HG02884 (cell line): Measurements from ENCODE around the gene R3HDM2.

ENCODE experiments used
- ATAC-seq: cut with Tn5 transposase; IDR thresholded peaks from one replicate; pipeline ENCODE4 v1.9.1; 2021; ENCODE audit warnings: mild to moderate bottlenecking, moderate library complexity; ENCODE audit not compliant: unreplicated experiment

The R3HDM2 gene

GRCh38 chr12:57467212-57467874 is 36.5 kb upstream of the R3HDM2 start:
- ATAC-seq, result no peak

GRCh38 chr12:57465747-57466505 is 35.1 kb upstream of the R3HDM2 start:
- no peak for ATAC-seq

GRCh38 chr12:57465030-57465746 is 34.3 kb upstream of the R3HDM2 start:
- ATAC-seq, result no peak

- ATAC-seq, result no peak
Observed at GRCh38 chr12:57464569-57464968, 33.7 kb upstream of the R3HDM2 start.

GRCh38 chr12:57462912-57463253 is 32.0 kb upstream of the R3HDM2 start:
- no peak for ATAC-seq

- peak; percentile 53 for ATAC-seq
Observed at GRCh38 chr12:57462251-57462911, 31.5 kb upstream of the R3HDM2 start.

GRCh38 chr12:57461917-57462250 is 31.0 kb upstream of the R3HDM2 start:
- ATAC-seq, result no peak

GRCh38 chr12:57461276-57461916 is 30.6 kb upstream of the R3HDM2 start:
- no peak for ATAC-seq

DNA sequence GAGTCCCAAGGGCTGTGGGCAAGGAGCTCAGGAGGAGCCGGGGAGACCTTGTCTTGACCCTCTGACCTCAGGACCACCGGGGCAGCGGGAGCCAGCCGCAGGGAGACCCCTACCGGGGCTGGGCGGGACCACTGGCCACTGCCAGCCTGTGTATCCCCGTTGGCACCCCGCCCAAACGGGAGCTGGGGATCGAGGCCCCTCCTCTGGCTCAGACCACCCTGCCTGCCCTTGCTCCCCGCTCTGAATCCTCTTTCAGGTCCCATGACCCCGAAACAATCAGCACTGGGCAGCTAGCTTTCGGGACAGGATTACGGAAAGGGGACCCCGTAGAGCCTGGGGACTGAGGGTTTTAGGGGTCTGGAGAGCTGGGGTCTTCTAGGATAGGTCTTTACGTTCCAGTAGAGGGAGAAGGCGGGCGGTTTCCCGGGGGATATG is 30.0 kb upstream of the R3HDM2 start:
- ATAC-seq, result no peak

- no peak for ATAC-seq
Observed at GRCh38 chr12:57460468-57460784, 29.6 kb upstream of the R3HDM2 start.

DNA sequence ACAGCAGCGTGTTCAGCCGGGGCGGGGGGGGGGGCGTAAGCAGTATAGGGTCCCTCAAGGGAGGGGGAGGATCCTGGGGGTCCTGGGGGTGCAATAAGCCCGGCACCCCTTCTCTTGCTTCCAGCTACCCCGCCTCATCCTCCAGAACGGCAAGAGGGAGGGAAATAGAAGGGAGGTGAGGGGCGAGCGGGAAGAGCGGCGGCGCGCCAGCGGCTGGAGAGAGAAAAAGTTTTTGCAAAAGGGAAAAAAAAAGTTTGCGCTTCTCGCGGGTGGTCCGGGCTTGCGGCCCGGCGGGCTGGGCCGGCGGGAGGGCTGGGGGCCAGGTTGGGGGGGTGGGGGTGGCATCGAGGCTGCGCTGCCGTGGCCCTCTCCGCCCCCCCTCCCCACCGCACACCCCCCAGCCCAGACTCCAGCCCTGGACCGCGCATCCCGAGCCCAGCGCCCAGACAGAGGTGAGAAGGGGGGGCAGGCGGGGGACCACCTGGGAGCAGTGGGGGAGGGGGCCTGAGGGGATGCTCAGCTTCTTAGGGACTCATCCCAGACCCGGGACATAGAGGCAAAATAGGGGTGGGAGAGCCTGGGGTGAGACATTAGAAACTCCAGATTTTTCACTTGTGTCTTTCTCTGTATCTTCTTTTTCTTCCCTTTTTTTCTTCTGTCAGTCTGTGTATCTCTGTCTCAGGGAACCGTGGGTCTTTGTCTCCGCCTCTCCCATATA is 29.1 kb upstream of the R3HDM2 start, which contains the start of gene GLI1:
TSS of gene GLI1 (plus strand) at position 36 of the 718 bp plus-strand sequence. CDS start 3,907 bp downstream, outside the sequence.
- no peak for ATAC-seq

GRCh38 chr12:57459055-57459749 is 28.4 kb upstream of the R3HDM2 start:
- peak; percentile 52 for ATAC-seq

DNA sequence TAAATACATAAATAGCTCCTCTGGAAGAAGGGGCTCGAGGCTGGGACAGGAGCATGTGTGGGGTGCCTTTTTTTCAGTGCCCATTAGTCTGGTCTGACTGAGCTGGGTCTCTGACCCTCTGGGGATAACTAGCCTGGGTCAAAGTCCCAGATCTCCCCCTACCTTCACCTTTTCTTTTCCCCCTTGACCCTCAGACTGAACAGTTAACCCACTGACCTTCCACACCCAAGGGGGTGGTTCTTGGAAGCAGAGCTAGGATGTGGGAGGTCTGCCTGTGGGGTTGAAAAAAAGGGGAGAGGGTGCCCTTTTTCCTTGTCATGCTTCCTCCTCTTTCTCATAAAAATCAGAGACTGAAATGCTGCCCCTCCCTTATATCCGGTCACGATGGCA is 27.8 kb upstream of the R3HDM2 start:
- no peak for ATAC-seq

- no peak for ATAC-seq
Observed at GRCh38 chr12:57456737-57457490, 26.1 kb upstream of the R3HDM2 start.

GRCh38 chr12:57456145-57456700 is 25.4 kb upstream of the R3HDM2 start:
- no peak for ATAC-seq

- no peak for ATAC-seq
Observed at GRCh38 chr12:57455374-57456144, 24.7 kb upstream of the R3HDM2 start.

DNA sequence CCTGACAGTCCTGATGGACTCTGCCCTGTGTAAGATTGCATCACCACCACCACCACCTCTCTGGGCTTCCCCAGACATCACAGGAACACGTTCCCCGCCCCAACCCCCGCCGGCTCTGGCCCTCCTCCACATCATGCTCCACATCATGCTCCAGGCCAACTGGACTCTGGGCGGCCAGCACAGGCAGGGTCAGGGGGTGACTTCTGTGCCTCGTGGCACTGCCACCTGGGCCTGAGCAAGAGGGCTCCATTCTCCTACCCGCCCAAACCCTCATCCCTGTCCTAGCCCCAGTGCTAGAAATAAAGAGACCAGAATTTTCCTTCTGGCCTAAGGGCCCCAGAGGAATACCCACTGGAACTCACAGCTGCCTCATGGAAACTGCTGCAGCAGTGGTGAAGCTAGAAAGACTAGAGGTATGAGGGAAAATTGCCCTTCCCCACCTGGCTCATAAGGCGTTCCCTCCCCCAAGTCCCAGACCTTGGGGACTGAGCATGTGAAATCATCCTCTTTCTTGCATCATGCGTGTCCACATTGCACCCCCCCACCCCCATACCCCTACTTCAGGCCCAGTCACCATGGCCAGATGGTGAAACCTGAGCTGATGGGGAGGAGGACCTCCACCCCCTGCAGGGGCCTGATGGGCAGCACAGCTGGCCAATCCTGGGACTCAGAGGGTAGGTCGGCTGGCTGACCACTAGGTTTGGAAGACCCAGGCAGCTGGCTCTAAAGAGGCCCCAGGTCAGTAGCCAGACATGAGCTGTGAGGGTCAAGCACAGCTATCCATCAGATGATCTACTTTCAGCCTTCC is 23.9 kb upstream of the R3HDM2 start, which contains the start of gene INHBE:
TSS of gene INHBE (plus strand) at position 742 of the 808 bp plus-strand sequence. CDS start 230 bp downstream, outside the sequence.
- ATAC-seq, result no peak
